Skeletal muscle satellite cell (primary cell): ENCODE results near the gene CALY.
A peak's percentile ranks its signal among the peaks of the same experiment; 100 is the strongest.

Experiments used
- H3K27me3 ChIP-seq: 2 replicates; pipeline ENCODE4 v1.7.0; 2013; ENCODE audit warnings: low read length; ENCODE audit not compliant: control insufficient read depth, insufficient read depth
- H3K36me3 ChIP-seq: 2 replicates; pipeline ENCODE4 v1.7.0; 2013; ENCODE audit warnings: mild to moderate bottlenecking, control low read depth, low read length; ENCODE audit not compliant: insufficient read depth
- H3K4me1 ChIP-seq: 2 replicates; pipeline ENCODE4 v1.7.0; 2013; ENCODE audit warnings: low read length; ENCODE audit not compliant: control insufficient read depth, insufficient read depth
- H3K4me2 ChIP-seq: 2 replicates; pipeline ENCODE4 v1.7.0; 2013; ENCODE audit warnings: mild to moderate bottlenecking, low read length
- H3K4me3 ChIP-seq: 2 replicates; pipeline ENCODE4 v1.7.0; 2013; ENCODE audit warnings: low read length
- H3K9ac ChIP-seq: 2 replicates; pipeline ENCODE4 v1.7.0; 2013; ENCODE audit warnings: mild to moderate bottlenecking, low read depth, low read length, moderate library complexity
- H3K9me3 ChIP-seq: replicated peaks from 2 replicates; pipeline ENCODE4 v1.7.0; 2013; ENCODE audit warnings: mild to moderate bottlenecking, control low read depth, low read length

The CALY gene

GRCh38 chr10:133312016-133312768 lies 24.5 kb downstream of the CALY start:
- Histone ChIP-seq H3K36me3 (peaks cover 6% of the 10 kb centered on the region), H3K4me2 (no peak overlapping the region), H3K9me3 (no peaks in the 10 kb centered on the region), H3K4me3 (no peak overlapping the region), H3K27me3 (no peaks in the 10 kb centered on the region), H3K4me1 (peaks cover 6% of the 10 kb centered on the region), H3K9ac (no peak overlapping the region)

GRCh38 chr10:133311570-133311969 lies 25.1 kb downstream of the CALY start:
- peaks cover 11% of the 10 kb centered on the region for H3K4me1 ChIP-seq
- H3K4me3 ChIP-seq, result no peak overlapping the region
- H3K36me3 ChIP-seq, result peaks cover 6% of the 10 kb centered on the region
- no peak overlapping the region for H3K9ac ChIP-seq
- no peaks in the 10 kb centered on the region for H3K27me3 ChIP-seq
- H3K4me2 ChIP-seq, result no peak overlapping the region
- H3K9me3 ChIP-seq, result no peaks in the 10 kb centered on the region

GRCh38 chr10:133310789-133311188 lies 25.9 kb downstream of the CALY start:
- peaks cover 6% of the 10 kb centered on the region for H3K36me3 ChIP-seq

DNA sequence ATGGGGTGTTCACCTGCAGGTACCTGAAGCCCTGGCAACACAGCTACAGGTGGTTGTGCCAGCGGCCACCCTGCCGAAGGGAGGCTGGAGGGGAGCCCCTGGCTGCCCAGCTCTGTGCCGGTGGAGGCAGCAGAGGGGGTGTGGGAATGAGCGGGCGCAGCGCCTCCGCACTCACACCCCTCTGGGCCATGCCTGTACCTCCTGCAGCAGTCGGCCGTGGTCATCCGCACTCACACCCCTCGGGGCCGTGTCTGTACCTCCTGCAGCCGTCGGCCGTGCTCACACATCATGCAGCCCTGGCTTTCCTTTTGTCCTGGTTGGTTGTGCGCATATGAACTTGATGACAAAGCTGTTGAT lies 26.3 kb downstream of the CALY start:
- no peak overlapping the region for H3K4me2 ChIP-seq
- peaks cover 11% of the 10 kb centered on the region for H3K4me1 ChIP-seq
- no peak overlapping the region for H3K9ac ChIP-seq
- H3K36me3 ChIP-seq, result peaks cover 6% of the 10 kb centered on the region
- no peak overlapping the region for H3K4me3 ChIP-seq
- H3K9me3 ChIP-seq, result no peaks in the 10 kb centered on the region
- H3K27me3 ChIP-seq, result no peaks in the 10 kb centered on the region

More at GRCh38 chr10:133310789-133311188, 25.9 kb downstream of the CALY start:
- H3K9me3 ChIP-seq, result no peaks in the 10 kb centered on the region
- no peak overlapping the region for H3K4me2 ChIP-seq
- no peaks in the 10 kb centered on the region for H3K27me3 ChIP-seq
- H3K4me3 ChIP-seq, result no peak overlapping the region
- no peak overlapping the region for H3K9ac ChIP-seq
- H3K4me1 ChIP-seq, result peaks cover 11% of the 10 kb centered on the region

- Histone ChIP-seq H3K4me1 (peaks cover 11% of the 10 kb centered on the region), H3K4me2 (no peak overlapping the region), H3K27me3 (no peaks in the 10 kb centered on the region), H3K9me3 (no peaks in the 10 kb centered on the region), H3K9ac (no peak overlapping the region), H3K4me3 (no peak overlapping the region), H3K36me3 (peaks cover 6% of the 10 kb centered on the region)
These were observed 26.8 kb downstream of the CALY start for GRCh38 chr10:133309720-133310398.

- H3K9me3 ChIP-seq, result no peaks in the 10 kb centered on the region
- H3K36me3 ChIP-seq, result peaks cover 8% of the 10 kb centered on the region
- no peaks in the 10 kb centered on the region for H3K27me3 ChIP-seq
- peak overlapping the region; percentile 100 for H3K4me2 ChIP-seq
- peak overlapping the region; percentile 100 for H3K9ac ChIP-seq
- H3K4me1 ChIP-seq, result peaks cover 13% of the 10 kb centered on the region
- peak overlapping the region; percentile 100 for H3K4me3 ChIP-seq
These were observed 27.5 kb downstream of the CALY start for GRCh38 chr10:133309100-133309719.

DNA sequence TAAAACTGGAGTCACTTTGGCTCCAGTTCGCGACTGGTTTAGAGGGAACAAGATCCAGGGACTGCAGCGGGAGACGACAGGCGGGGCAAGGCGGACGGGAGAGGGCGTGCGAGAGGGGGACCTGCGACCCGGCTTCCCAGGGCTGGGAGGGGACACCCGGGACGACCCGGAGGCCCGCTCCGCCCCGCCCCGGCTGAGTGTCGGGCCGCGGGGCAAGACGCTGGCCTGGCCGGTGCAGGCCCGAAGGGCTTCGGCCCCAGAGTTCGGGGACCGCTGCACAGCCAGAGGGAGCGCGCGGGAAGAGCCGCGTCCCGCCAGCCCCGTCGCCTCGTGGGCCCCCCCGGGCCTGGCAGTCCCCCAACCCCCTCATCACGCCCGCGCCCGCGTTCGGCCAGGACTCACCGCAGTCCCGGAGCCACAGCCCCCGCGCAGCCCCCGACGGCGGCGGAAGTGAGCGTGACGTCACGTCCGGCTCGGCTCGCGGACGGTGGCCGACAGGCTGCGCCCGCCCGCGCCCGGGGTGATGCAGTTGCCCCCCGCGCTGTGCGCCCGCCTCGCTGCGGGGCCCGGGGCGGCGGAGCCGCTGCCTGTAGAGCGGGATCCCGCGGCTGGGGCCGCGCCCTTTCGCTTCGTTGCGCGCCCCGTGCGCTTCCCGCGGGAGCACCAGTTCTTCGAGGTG lies 28.1 kb downstream of the CALY start, which contains the start of the genes TUBGCP2 and ZNF511:
Gene TUBGCP2 (minus strand): TSS at position 452 of the 679 bp plus-strand sequence. CDS start 5,931 bp downstream, outside the sequence.
Gene ZNF511 (plus strand): TSS at position 494 of the 679 bp plus-strand sequence. CDS start 30 bp downstream, at position 524.
- no peaks in the 10 kb centered on the region for H3K27me3 ChIP-seq
- peak within 1 kb of the TSS; percentile 100 for H3K4me2 ChIP-seq
- H3K36me3 ChIP-seq, result peaks cover 11% of the 10 kb centered on the region
- H3K4me3 ChIP-seq, result peak within 1 kb of the TSS; percentile 100
- H3K9ac ChIP-seq, result peak within 1 kb of the TSS; percentile 100
- H3K9me3 ChIP-seq, result no peaks in the 10 kb centered on the region
- H3K4me1 ChIP-seq, result peaks cover 20% of the 10 kb centered on the region

- peaks cover 12% of the 10 kb centered on the region for H3K36me3 ChIP-seq
- peak overlapping the region; percentile 100 for H3K4me3 ChIP-seq
- peak overlapping the region; percentile 100 for H3K9ac ChIP-seq
- peak overlapping the region; percentile 100 for H3K4me2 ChIP-seq
- peaks cover 21% of the 10 kb centered on the region for H3K4me1 ChIP-seq
- H3K9me3 ChIP-seq, result no peaks in the 10 kb centered on the region
- H3K27me3 ChIP-seq, result no peaks in the 10 kb centered on the region
These were observed 28.8 kb downstream of the CALY start for GRCh38 chr10:133307776-133308420.

DNA sequence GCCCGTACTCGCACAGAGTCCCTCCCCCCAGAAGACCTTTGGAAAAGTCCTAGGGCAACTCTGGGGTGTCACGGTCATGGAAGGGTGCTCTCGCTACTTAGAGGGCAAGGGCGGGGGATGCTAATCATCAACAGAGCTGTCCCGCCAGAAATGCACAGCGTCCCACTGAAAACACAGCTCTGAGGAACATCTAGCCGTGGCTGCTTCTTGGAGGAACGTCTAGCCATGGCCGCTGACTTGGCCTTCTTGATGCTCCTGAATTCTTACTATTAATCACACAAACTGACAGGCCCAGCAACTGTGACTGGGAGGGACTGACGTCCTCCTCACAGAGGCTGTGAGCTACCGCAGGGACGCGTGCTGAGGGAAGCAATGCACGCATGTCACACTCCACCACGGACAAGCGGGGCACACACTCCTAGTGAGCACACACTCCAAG lies 29.7 kb downstream of the CALY start:
- Histone ChIP-seq H3K36me3 (peaks cover 17% of the 10 kb centered on the region), H3K27me3 (no peaks in the 10 kb centered on the region), H3K4me1 (peaks cover 21% of the 10 kb centered on the region), H3K9me3 (no peaks in the 10 kb centered on the region), H3K4me2 (peak overlapping the region; percentile 100), H3K4me3 (peak overlapping the region; percentile 13), H3K9ac (no peak overlapping the region)

DNA sequence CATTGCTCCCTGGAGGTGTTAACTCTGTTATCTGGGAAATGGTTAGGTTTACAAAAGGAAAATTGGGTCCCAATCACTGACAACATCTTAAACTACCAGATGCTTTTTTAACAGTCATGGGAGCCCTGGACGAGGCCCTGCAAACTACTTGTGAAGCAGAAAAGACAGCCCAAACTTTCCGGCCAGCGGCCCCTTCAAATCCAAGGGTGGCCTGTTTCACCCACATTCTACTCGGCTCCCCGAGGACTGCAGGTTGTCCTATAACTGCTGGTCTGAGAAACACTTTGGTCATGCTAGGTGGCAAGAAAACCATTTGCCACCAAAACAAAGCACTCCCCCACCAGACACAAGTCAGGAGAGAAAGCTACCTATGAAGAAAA lies 30.6 kb downstream of the CALY start:
- Histone ChIP-seq H3K27me3 (no peaks in the 10 kb centered on the region), H3K9me3 (no peaks in the 10 kb centered on the region), H3K4me1 (peaks cover 21% of the 10 kb centered on the region), H3K36me3 (peaks cover 11% of the 10 kb centered on the region), H3K4me2 (no peak overlapping the region), H3K9ac (no peak overlapping the region), H3K4me3 (no peak overlapping the region)
